ENCODE measurements around the gene KLHL29.

KLHL29 gene

DNA sequence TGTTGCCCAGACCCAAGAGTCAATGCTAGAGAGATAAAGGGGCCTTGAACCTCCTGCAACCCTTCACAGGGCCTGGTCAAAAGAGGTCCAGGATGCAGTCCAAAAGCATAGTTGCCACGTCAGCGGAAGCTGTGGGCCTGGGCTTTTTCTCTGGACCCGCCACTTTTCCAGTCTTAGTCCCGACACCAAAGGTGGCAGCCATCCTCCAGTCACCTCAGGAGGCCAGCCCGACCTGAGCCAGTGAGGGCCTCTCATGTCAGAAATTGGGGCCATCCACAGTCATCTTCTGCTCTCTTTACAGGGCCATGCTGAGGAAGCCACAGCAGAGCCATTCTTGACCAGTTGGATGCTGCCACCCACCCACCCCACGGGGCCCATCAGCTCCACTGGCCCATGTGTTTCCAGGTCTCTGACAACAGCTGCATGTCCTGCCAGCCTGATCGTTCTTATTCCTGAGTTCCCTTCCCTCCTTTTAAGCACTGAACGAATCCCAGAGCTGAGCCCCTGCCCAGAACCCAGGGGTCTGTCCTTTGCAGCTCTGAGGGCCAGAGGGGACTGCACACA is 34.1 kb upstream of the KLHL29 start:
- DNase-seq (ENCODE audit: insufficient read length, low spot score): no peak
- no peak for FAIRE-seq
- no peak for TF ChIP-seq SPI1 (IDR thresholded peaks at IDR 0.05; ENCODE audit: low read depth, low read length)
- no peak for TF ChIP-seq TAF1 (IDR thresholded peaks at IDR 0.05; ENCODE audit: low read depth, low read length)
- no peak for TF ChIP-seq PAX5 (IDR thresholded peaks at IDR 0.05; ENCODE audit: insufficient read depth, low read length, severe bottlenecking)
- no peak for TF ChIP-seq POLR2AphosphoS5 (IDR thresholded peaks at IDR 0.05; ENCODE audit: low read depth, low read length)
- no peak for TF ChIP-seq POLR2A (IDR thresholded peaks at IDR 0.05; ENCODE audit: low read depth, low read length)
- TF ChIP-seq POU2F2 (IDR thresholded peaks at IDR 0.05; ENCODE audit: low read depth, low read length): no peak

DNA sequence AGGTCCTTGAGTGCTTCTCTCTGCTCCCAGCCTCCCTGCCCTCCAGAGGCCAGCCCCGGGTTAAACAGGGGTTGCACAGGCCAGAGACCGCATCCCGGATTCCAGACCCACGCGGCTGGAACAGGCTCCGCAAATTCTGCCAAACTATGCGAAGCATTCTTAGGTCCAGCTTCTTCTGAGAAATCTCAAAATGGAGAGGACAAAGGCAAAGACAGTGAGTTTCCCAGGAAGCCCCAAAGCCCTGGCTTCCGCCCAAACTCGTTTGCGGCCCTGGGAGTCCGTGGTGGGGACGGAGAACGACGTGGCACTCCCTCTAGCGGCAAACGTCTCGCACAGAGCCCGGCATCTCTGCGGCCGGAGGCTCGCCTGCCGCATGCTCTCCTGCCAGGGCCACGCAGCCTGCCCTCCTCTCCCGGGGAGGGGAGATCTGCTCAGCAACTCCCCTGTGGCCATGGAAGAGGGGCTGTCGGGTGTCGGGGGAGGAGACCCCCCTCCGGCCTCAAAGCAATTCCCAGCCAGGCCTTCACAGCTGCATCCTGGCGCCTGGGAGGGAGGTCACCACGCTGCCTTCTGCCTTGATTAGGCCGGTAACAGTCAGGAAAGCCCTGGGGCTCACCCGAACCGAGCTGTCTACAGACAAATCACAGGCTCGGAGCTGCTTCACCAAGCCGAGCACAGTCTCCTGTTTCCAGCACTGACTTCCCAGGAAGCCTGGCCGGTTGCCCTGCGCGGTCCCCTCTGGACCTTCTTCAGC is 33.4 kb upstream of the KLHL29 start:
- peak; percentile 94 for DNase-seq (ENCODE audit: insufficient read length, low spot score)
- peak; percentile 93 for FAIRE-seq
- TF ChIP-seq POLR2AphosphoS5 (IDR thresholded peaks at IDR 0.05; ENCODE audit: low read depth, low read length): no peak
- TF ChIP-seq POLR2A (IDR thresholded peaks at IDR 0.05; ENCODE audit: low read depth, low read length): no peak
- no peak for TF ChIP-seq SPI1 (IDR thresholded peaks at IDR 0.05; ENCODE audit: low read depth, low read length)
- no peak for TF ChIP-seq PAX5 (IDR thresholded peaks at IDR 0.05; ENCODE audit: insufficient read depth, low read length, severe bottlenecking)
- no peak for TF ChIP-seq TAF1 (IDR thresholded peaks at IDR 0.05; ENCODE audit: low read depth, low read length)
- no peak for TF ChIP-seq POU2F2 (IDR thresholded peaks at IDR 0.05; ENCODE audit: low read depth, low read length)

DNA sequence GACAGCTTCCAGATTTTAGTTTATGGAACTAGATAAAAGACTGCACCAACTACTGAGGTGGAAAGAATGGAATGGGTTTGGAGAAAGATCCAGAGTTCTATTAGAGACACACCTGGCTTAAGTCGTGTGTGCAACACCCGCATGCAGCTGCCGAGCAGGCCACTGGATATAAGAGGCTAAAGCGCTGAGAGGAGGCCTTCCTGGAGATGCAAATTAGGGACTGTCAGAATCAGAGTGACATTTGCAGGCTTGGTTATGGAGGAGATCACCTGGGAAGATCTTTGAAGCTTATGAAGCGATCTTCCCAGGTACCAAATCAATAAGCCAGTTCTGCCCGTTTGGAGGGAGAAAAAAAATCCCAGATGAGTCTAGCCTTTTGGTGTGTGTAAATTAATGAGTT is 30.4 kb upstream of the KLHL29 start:
- DNase-seq (ENCODE audit: insufficient read length, low spot score) (no peak), FAIRE-seq (peak; percentile 69)
- TF ChIP-seq TAF1 (IDR thresholded peaks at IDR 0.05; ENCODE audit: low read depth, low read length) (no peak), POLR2A (IDR thresholded peaks at IDR 0.05; ENCODE audit: low read depth, low read length) (no peak), POU2F2 (IDR thresholded peaks at IDR 0.05; ENCODE audit: low read depth, low read length) (peak; percentile 80; the same call in 1 of the 2 replicates)

DNA sequence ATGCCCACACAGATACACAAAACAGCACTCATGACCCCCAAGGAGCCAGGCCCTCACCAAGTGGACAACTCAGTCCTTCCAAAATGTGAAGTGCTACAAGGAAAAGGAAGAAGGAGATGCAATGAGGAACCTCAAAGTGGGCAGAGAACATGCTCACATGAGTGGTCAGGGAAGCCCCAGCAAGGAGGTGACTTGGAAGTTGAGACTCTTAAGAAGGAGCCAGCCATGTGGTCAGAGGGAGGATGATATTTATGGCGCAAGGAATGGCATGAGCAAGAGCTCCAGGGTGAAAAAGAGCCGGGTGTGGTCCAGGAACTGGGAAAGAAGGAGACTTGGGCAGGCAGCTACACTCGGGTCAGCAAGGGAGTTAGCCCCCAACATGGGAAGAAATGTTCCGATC is 30.0 kb upstream of the KLHL29 start:
- no peak for FAIRE-seq
- no peak for TF ChIP-seq PAX5 (IDR thresholded peaks at IDR 0.05; ENCODE audit: insufficient read depth, low read length, severe bottlenecking)
- no peak for DNase-seq (ENCODE audit: insufficient read length, low spot score)

DNA sequence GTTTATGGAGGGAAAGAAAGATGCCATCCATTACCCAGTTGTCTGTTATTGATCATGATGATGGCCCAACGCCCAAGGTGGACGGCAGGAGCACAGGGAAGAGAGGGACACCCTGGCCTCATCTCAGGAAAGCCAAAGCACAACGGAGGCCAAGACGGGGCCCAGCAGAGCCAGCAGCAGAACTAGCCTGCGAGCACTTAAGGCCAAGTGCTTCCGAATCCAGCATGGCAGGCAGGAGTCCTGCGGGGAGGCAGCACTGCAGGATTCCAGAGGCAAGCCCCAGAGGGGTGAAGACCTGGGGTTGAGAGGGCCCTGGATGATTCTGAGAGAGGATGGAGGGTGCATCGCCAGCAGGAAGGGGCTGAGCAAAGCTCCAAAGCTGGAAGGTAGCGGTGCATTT is 28.3 kb upstream of the KLHL29 start:
- no peak for DNase-seq (ENCODE audit: insufficient read length, low spot score)
- FAIRE-seq: no peak
- TF ChIP-seq TAF1 (IDR thresholded peaks at IDR 0.05; ENCODE audit: low read depth, low read length): no peak
- no peak for TF ChIP-seq POLR2A (IDR thresholded peaks at IDR 0.05; ENCODE audit: low read depth, low read length)
- TF ChIP-seq PAX5 (IDR thresholded peaks at IDR 0.05; ENCODE audit: insufficient read depth, low read length, severe bottlenecking): no peak
- TF ChIP-seq POU2F2 (IDR thresholded peaks at IDR 0.05; ENCODE audit: low read depth, low read length): no peak
- no peak for TF ChIP-seq POLR2AphosphoS5 (IDR thresholded peaks at IDR 0.05; ENCODE audit: low read depth, low read length)
- no peak for TF ChIP-seq SPI1 (IDR thresholded peaks at IDR 0.05; ENCODE audit: low read depth, low read length)

DNA sequence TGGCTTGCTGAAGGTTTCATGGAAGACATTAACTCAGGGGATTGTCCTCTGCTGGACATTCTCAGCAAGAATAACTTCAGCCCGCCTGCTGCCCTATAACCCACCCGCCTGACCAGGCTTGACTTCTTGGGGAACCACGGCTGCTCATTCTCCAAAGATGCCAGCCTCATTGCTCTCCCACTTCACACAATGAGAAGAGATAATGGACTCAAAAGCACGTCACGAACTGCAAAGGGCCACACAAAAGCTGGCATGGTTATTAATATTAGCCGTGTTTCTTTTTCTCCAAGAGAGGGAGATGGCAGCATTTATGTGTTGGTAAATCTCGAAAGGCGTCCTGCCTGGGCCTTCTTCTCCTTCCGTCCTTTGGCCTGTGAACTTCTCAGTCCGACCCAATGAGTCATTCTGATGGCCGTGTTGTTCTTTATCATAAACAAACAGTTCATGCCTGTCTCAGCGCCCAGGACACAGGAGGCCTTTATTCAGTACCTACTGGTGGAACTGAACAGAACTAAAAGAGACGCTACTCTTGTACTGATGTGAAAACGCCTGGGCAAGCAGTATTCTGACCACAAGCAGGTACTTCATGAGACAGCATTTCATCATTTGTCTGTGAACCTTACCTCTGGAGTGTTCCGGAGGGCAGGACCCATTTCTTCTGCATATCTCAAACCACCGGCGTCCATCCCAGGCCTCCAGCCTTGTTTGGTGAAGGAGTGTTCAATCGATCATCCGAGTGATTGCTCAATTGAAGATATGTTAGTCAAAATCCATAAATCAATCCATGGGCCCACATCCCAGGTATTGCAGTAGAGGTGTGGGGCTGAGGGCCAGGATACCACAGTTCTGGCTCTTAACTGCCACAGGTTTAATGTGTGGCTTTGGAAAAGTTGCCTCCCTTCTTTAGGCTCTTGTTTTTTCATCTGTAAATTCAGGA is 25.1 kb upstream of the KLHL29 start:
- DNase-seq (ENCODE audit: insufficient read length, low spot score) (no peak), FAIRE-seq (no peak)

DNA sequence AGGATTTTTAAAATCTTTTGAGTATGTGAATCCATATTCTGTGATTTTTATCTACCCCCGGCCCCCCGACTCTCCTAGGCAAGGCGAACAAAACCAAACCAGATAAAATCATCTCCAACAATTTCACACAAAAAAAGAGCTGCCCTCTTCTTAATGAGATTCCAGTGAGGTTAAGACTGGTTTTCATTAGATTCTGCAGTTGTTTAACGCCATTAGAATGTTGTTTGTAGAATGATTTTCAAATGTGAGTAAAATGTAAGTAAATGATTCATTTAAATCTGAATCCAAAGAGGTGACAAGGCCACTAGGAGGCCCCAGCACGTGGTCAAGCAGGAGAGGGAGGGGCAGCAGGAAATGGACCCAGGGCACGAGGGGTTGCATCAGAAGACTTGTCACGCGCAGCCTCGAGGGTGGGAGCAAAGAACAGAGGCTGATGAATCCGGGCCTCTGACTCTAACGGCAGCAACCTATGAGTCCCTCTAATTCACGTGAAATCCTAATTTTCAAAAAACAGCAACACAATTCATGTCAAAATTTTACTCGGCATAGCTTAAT is 24.3 kb upstream of the KLHL29 start:
- FAIRE-seq (no peak), DNase-seq (ENCODE audit: insufficient read length, low spot score) (no peak)
- TF ChIP-seq POLR2AphosphoS5 (IDR thresholded peaks at IDR 0.05; ENCODE audit: low read depth, low read length) (no peak), POLR2A (IDR thresholded peaks at IDR 0.05; ENCODE audit: low read depth, low read length) (no peak), POU2F2 (IDR thresholded peaks at IDR 0.05; ENCODE audit: low read depth, low read length) (no peak), PAX5 (IDR thresholded peaks at IDR 0.05; ENCODE audit: insufficient read depth, low read length, severe bottlenecking) (no peak), SPI1 (IDR thresholded peaks at IDR 0.05; ENCODE audit: low read depth, low read length) (no peak), TAF1 (IDR thresholded peaks at IDR 0.05; ENCODE audit: low read depth, low read length) (no peak)

More for the DNA sequence above, 25.1 kb upstream of the KLHL29 start:
- TF ChIP-seq POU2F2 (IDR thresholded peaks at IDR 0.05; ENCODE audit: low read depth, low read length) (no peak), TAF1 (IDR thresholded peaks at IDR 0.05; ENCODE audit: low read depth, low read length) (no peak), PAX5 (IDR thresholded peaks at IDR 0.05; ENCODE audit: insufficient read depth, low read length, severe bottlenecking) (no peak), SPI1 (IDR thresholded peaks at IDR 0.05; ENCODE audit: low read depth, low read length) (no peak), POLR2A (IDR thresholded peaks at IDR 0.05; ENCODE audit: low read depth, low read length) (no peak), POLR2AphosphoS5 (IDR thresholded peaks at IDR 0.05; ENCODE audit: low read depth, low read length) (no peak)

DNA sequence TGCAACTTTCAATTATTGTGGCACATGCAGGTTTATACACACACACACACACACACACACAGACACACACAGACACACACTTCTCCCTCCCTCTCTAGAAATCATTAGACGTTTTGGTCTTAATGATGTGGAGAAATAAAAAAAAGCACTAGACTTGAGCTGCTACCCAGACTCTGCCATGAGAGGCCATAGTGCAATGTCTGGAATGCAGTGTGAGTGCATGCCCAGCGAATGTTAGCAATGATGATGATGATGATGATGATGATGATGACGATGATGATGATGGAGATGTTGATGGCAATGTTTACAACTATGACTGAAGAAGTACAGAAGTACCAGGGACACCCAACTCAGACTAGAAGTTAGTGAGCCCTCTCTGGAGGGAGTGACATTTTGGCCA is 23.8 kb upstream of the KLHL29 start:
- TF ChIP-seq SPI1 (IDR thresholded peaks at IDR 0.05; ENCODE audit: low read depth, low read length) (no peak), POU2F2 (IDR thresholded peaks at IDR 0.05; ENCODE audit: low read depth, low read length) (no peak), PAX5 (IDR thresholded peaks at IDR 0.05; ENCODE audit: insufficient read depth, low read length, severe bottlenecking) (no peak), TAF1 (IDR thresholded peaks at IDR 0.05; ENCODE audit: low read depth, low read length) (no peak), POLR2AphosphoS5 (IDR thresholded peaks at IDR 0.05; ENCODE audit: low read depth, low read length) (no peak), POLR2A (IDR thresholded peaks at IDR 0.05; ENCODE audit: low read depth, low read length) (no peak)
- FAIRE-seq: no peak
- no peak for DNase-seq (ENCODE audit: insufficient read length, low spot score)

DNA sequence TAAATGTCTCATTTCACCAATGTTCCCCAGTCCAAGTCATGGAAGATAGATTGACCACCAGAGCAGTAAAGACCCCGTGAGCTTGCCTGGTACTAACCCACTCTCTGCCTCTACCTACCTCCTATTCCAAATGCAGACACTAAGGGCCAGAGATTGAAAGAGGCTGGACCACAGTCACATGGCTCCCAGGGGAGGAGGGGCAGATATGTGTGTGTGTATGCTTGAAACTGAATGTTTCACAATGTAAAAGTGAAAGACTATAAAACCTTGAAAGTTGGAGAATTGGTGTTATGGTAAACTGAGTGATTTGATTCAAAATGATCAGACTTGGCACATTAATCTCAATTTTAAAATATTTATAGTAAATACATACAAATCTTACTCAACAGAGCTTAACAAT is 21.7 kb upstream of the KLHL29 start:
- DNase-seq (ENCODE audit: insufficient read length, low spot score) (no peak), FAIRE-seq (no peak)
- TF ChIP-seq TAF1 (IDR thresholded peaks at IDR 0.05; ENCODE audit: low read depth, low read length) (no peak), POU2F2 (IDR thresholded peaks at IDR 0.05; ENCODE audit: low read depth, low read length) (no peak), PAX5 (IDR thresholded peaks at IDR 0.05; ENCODE audit: insufficient read depth, low read length, severe bottlenecking) (no peak), SPI1 (IDR thresholded peaks at IDR 0.05; ENCODE audit: low read depth, low read length) (no peak), POLR2AphosphoS5 (IDR thresholded peaks at IDR 0.05; ENCODE audit: low read depth, low read length) (no peak), POLR2A (IDR thresholded peaks at IDR 0.05; ENCODE audit: low read depth, low read length) (no peak)
